Neuronal stem cell (in vitro differentiated cells): Measurements from ENCODE around the gene EFCAB11.

Experiments used
- DNase-seq: peaks from one replicate; pipeline ENCODE4 v3.0.0-alpha.2; 2013; ENCODE audit warnings: low spot score
- H2AFZ ChIP-seq: one replicate; pipeline ENCODE4 v1.6.1; 2013; ENCODE audit warnings: mild to moderate bottlenecking, low read length, inconsistent platforms
- H2AK5ac ChIP-seq: 2 replicates; pipeline ENCODE4 v1.6.1; 2013; ENCODE audit warnings: low read depth, mild to moderate bottlenecking, inconsistent platforms, low read length, moderate library complexity, mixed read lengths
- H2BK120ac ChIP-seq: 2 replicates; pipeline ENCODE4 v1.6.1; 2013; ENCODE audit warnings: low read depth, mild to moderate bottlenecking, inconsistent platforms, low read length, moderate library complexity, mixed read lengths
- H2BK12ac ChIP-seq: one replicate; pipeline ENCODE4 v1.6.1; 2013; ENCODE audit warnings: low read length, inconsistent platforms
- H2BK15ac ChIP-seq: 2 replicates; pipeline ENCODE4 v1.6.1; 2013; ENCODE audit warnings: mild to moderate bottlenecking, low read length, inconsistent platforms, mixed read lengths
- H2BK5ac ChIP-seq: one replicate; pipeline ENCODE4 v1.6.1; 2013; ENCODE audit warnings: inconsistent platforms, mild to moderate bottlenecking, low read length, moderate library complexity
- H3K14ac ChIP-seq: one replicate; pipeline ENCODE4 v1.6.1; 2013; ENCODE audit warnings: low read length, inconsistent platforms
- H3K18ac ChIP-seq: 2 replicates; pipeline ENCODE4 v1.6.1; 2013; ENCODE audit warnings: low read length, inconsistent platforms
- H3K23ac ChIP-seq: 2 replicates; pipeline ENCODE4 v1.6.1; 2013; ENCODE audit warnings: low read depth, mild to moderate bottlenecking, mixed read lengths, low read length, inconsistent platforms; ENCODE audit not compliant: poor library complexity
- H3K27ac ChIP-seq: replicated peaks from 3 replicates; pipeline ENCODE4 v1.5.1; 2013; ENCODE audit warnings: low read length, inconsistent platforms
- H3K27me3 ChIP-seq, 3 experiments: 2 replicates each; pipeline ENCODE4 v1.6.1; 2013; ENCODE audit warnings: low read length in 3 of 3, mild to moderate bottlenecking in 2 of 3, inconsistent platforms in 1 of 3, low read depth in 1 of 3, mixed read lengths in 1 of 3, moderate library complexity in 1 of 3; ENCODE audit not compliant: control insufficient read depth in 3 of 3, insufficient read depth in 3 of 3
- H3K36me3 ChIP-seq, 2 donors: replicated peaks in 1 of 2; 2 replicates each; pipeline ENCODE4 v1.6.1; 2013; ENCODE audit warnings: low read length in 2 of 2; ENCODE audit not compliant: control insufficient read depth in 2 of 2, insufficient read depth in 2 of 2
- H3K4ac ChIP-seq: 2 replicates; pipeline ENCODE4 v1.6.1; 2013; ENCODE audit warnings: inconsistent platforms, mild to moderate bottlenecking, low read length, moderate library complexity
- H3K4me1 ChIP-seq, 2 donors: 1 replicate in 1 of 2; 2 replicates in 1 of 2; pipeline ENCODE4 v1.6.1; 2013; ENCODE audit warnings: low read length in 2 of 2, low read depth in 1 of 2; ENCODE audit not compliant: control insufficient read depth in 2 of 2, insufficient read depth in 1 of 2
- H3K4me2 ChIP-seq: one replicate; pipeline ENCODE4 v1.6.1; 2013; ENCODE audit warnings: mild to moderate bottlenecking, low read length, inconsistent platforms; ENCODE audit not compliant: insufficient read depth, poor library complexity, severe bottlenecking
- H3K4me3 ChIP-seq, 2 donors: 2 replicates each; pipeline ENCODE4 v1.5.1; 2013; ENCODE audit warnings: low read length in 2 of 2, mild to moderate bottlenecking in 2 of 2, inconsistent platforms in 1 of 2, moderate library complexity in 1 of 2
- H3K79me1 ChIP-seq: one replicate; pipeline ENCODE4 v1.6.1; 2013; ENCODE audit warnings: low read depth, mild to moderate bottlenecking, inconsistent platforms, low read length, moderate library complexity
- H3K9ac ChIP-seq: one replicate; pipeline ENCODE4 v1.6.1; 2013; ENCODE audit warnings: mild to moderate bottlenecking, low read depth, low read length, inconsistent platforms; ENCODE audit not compliant: poor library complexity
- H3K9me3 ChIP-seq, 2 donors: replicated peaks in 1 of 2; 2 replicates each; pipeline versions ENCODE3 to v1.6.1; 2013; ENCODE audit warnings: low read length in 2 of 2, mild to moderate bottlenecking in 2 of 2, inconsistent platforms in 1 of 2, low read depth in 1 of 2, mixed read lengths in 1 of 2, moderate library complexity in 1 of 2; ENCODE audit not compliant: control insufficient read depth in 2 of 2, insufficient read depth in 1 of 2
- H4K8ac ChIP-seq: one replicate; pipeline ENCODE4 v1.6.1; 2013; ENCODE audit warnings: low read depth, mild to moderate bottlenecking, inconsistent platforms, low read length, moderate library complexity
- H4K91ac ChIP-seq: one replicate; pipeline ENCODE4 v1.6.1; 2013; ENCODE audit warnings: low read length, low read depth, mild to moderate bottlenecking, inconsistent platforms; ENCODE audit not compliant: poor library complexity
- WGBS, 2 donors: extraction: QIAGEN DNeasy Blood & Tissue Kit; methylation state at CpG; one replicate each; pipeline ENCODE4 v1.1.7; 2013; ENCODE audit warnings: missing lambda C conversion rate in 2 of 2, mixed read lengths in 1 of 2; ENCODE audit not compliant: insufficient read length in 2 of 2, insufficient replicate concordance in 1 of 2; ENCODE audit errors: extremely low coverage in 2 of 2; 5-methylcytosine and 5-hydroxymethylcytosine counted together

The EFCAB11 gene

GRCh38 chr14:89750281-89750755 is 204.2 kb downstream of the EFCAB11 start:
- no peak overlapping the region for H3K18ac ChIP-seq
- H4K91ac ChIP-seq, result no peak overlapping the region
- H3K14ac ChIP-seq, result no peak overlapping the region
- no peak overlapping the region for H3K23ac ChIP-seq
- no peak overlapping the region for H2AFZ ChIP-seq
- H2BK120ac ChIP-seq, result no peak overlapping the region
- H3K36me3 ChIP-seq, result no peaks in the 10 kb centered on the region
- H3K79me1 ChIP-seq, result no peaks in the 10 kb centered on the region
- DNase-seq, result no peak
- H3K9me3 ChIP-seq, result no peaks in the 10 kb centered on the region
- no CpG with 5 or more reads among the region's 6 CpGs for WGBS, 2 donors
- H2AK5ac ChIP-seq, result no peak overlapping the region
- no peaks in the 10 kb centered on the region for H3K4me1 ChIP-seq
- H2BK5ac ChIP-seq, result no peak overlapping the region
- H3K9ac ChIP-seq, result no peak overlapping the region
- no peaks in the 10 kb centered on the region for H3K27me3 ChIP-seq
- no peak overlapping the region for H3K4ac ChIP-seq
- no peak overlapping the region for H3K4me3 ChIP-seq
- H3K4me2 ChIP-seq, result no peak overlapping the region
- no peak overlapping the region for H4K8ac ChIP-seq
- no peak overlapping the region for H3K27ac ChIP-seq
- no peak overlapping the region for H2BK12ac ChIP-seq
- no peak overlapping the region for H2BK15ac ChIP-seq

- Histone ChIP-seq H3K14ac (no peak overlapping the region), H2BK120ac (no peak overlapping the region), H2BK12ac (no peak overlapping the region), H3K23ac (no peak overlapping the region), H2AK5ac (no peak overlapping the region), H2AFZ (no peak overlapping the region), H3K27ac (no peak overlapping the region), H3K4me1 (no peaks in the 10 kb centered on the region), H2BK5ac (no peak overlapping the region), H3K4ac (no peak overlapping the region), H3K4me2 (no peak overlapping the region), H4K91ac (no peak overlapping the region), H3K18ac (no peak overlapping the region), H3K9me3 (no peaks in the 10 kb centered on the region), H3K36me3 (no peaks in the 10 kb centered on the region), H4K8ac (no peak overlapping the region), H3K4me3 (no peak overlapping the region), H3K9ac (no peak overlapping the region), H2BK15ac (no peak overlapping the region), H3K27me3 (no peaks in the 10 kb centered on the region), H3K79me1 (no peaks in the 10 kb centered on the region)
- no CpG with 5 or more reads among the region's 5 CpGs for WGBS, 2 donors
- DNase-seq, result no peak
Observed at GRCh38 chr14:89748004-89748403, 206.5 kb downstream of the EFCAB11 start.

- Histone ChIP-seq H2AFZ (no peak overlapping the region), H3K9ac (no peak overlapping the region), H3K4me3 (no peak overlapping the region), H2BK5ac (no peak overlapping the region), H2AK5ac (no peak overlapping the region), H4K91ac (no peak overlapping the region), H3K4me2 (no peak overlapping the region), H3K23ac (no peak overlapping the region), H3K36me3 (no peaks in the 10 kb centered on the region), H2BK120ac (no peak overlapping the region), H3K9me3 (peaks cover 1 to 5% of the 10 kb centered on the region in 2 donors), H3K14ac (no peak overlapping the region), H3K4ac (no peak overlapping the region), H3K27me3 (no peaks in the 10 kb centered on the region), H3K4me1 (no peaks in the 10 kb centered on the region), H2BK12ac (no peak overlapping the region), H3K79me1 (no peaks in the 10 kb centered on the region), H3K27ac (no peak overlapping the region), H3K18ac (no peak overlapping the region), H4K8ac (no peak overlapping the region), H2BK15ac (no peak overlapping the region)
- no CpG with 5 or more reads among the region's 4 CpGs for WGBS, 2 donors
- DNase-seq, result no peak
Observed at GRCh38 chr14:89747126-89747525, 207.4 kb downstream of the EFCAB11 start.

GRCh38 chr14:89746654-89747053 is 207.9 kb downstream of the EFCAB11 start:
- Histone ChIP-seq H4K8ac (no peak overlapping the region), H2BK12ac (no peak overlapping the region), H3K9me3 (peaks cover 6 to 7% of the 10 kb centered on the region in 2 donors), H2BK5ac (no peak overlapping the region), H3K27ac (no peak overlapping the region), H3K27me3 (no peaks in the 10 kb centered on the region), H3K4me2 (no peak overlapping the region), H2AK5ac (no peak overlapping the region), H3K4ac (no peak overlapping the region), H2AFZ (no peak overlapping the region), H3K18ac (no peak overlapping the region), H3K36me3 (no peaks in the 10 kb centered on the region), H3K79me1 (no peaks in the 10 kb centered on the region), H3K4me3 (no peak overlapping the region), H2BK15ac (no peak overlapping the region), H3K23ac (no peak overlapping the region), H3K4me1 (no peaks in the 10 kb centered on the region), H3K9ac (no peak overlapping the region), H3K14ac (no peak overlapping the region), H2BK120ac (no peak overlapping the region), H4K91ac (no peak overlapping the region)
- no peak for DNase-seq
- WGBS, 2 donors, result no CpG with 5 or more reads among the region's 2 CpGs
